Esophagus muscularis mucosa (tissue), 4 donors: Measurements from ENCODE around the gene SMC4. TPM values are rescaled to one million over a fixed set of nuclear protein-coding genes. Genes with fewer than 3 reads are reported as not detected.

Experiments used
- DNase-seq: peaks from one replicate; pipeline ENCODE4 v3.0.0-alpha.2; 2017; ENCODE audit errors: extremely low spot score
- H3K27ac ChIP-seq, 4 donors: fragments of 200-600 bp; sonication (generic); replicated peaks in 1 of 4; 1 replicate in 3 of 4; 2 replicates in 1 of 4; pipeline ENCODE4 v1.5.1; 2016 to 2019; ENCODE audit warnings: mild to moderate bottlenecking in 1 of 4
- H3K27me3 ChIP-seq, 4 donors: fragments of 200-600 bp; sonication (generic); one replicate each; pipeline versions ENCODE4 v1.5.1 to v1.6.0; 2016 to 2019
- H3K36me3 ChIP-seq, 4 donors: fragments of 200-600 bp; sonication (generic); one replicate each; pipeline ENCODE4 v1.5.1; 2016 to 2019
- H3K4me1 ChIP-seq, 4 donors: fragments of 200-600 bp; sonication (generic); one replicate each; pipeline ENCODE4 v1.5.1; 2016 to 2019
- H3K4me3 ChIP-seq, 4 donors: fragments of 200-600 bp; sonication (generic); 1 replicate in 2 of 4; 2 replicates in 2 of 4; pipeline ENCODE4 v1.5.1; 2016 to 2019; ENCODE audit warnings: mild to moderate bottlenecking in 4 of 4, moderate library complexity in 1 of 4
- H3K9me3 ChIP-seq, 4 donors: fragments of 200-600 bp; sonication (generic); 1 replicate in 3 of 4; 2 replicates in 1 of 4; pipeline ENCODE4 v1.5.1; 2016 to 2019
- CTCF ChIP-seq, 3 experiments: fragments of 200-600 bp in 2 of 3; fragments of 450-650 bp in 1 of 3; sonication (generic) in 2 of 3; IDR thresholded peaks; one replicate each; pipeline ENCODE4 v1.5.1; 2017 to 2019; ENCODE audit warnings: antibody characterized with exemption in 3 of 3, mild to moderate bottlenecking in 2 of 3, moderate library complexity in 1 of 3
- EP300 ChIP-seq: sonication (generic); formaldehyde crosslinking; IDR thresholded peaks from one replicate; pipeline ENCODE4 v1.6.1; 2017; ENCODE audit warnings: antibody characterized with exemption
- POLR2A ChIP-seq: fragments of 450-650 bp; IDR thresholded peaks from one replicate; pipeline ENCODE4 v1.6.1; 2017; ENCODE audit warnings: antibody characterized with exemption, moderate library complexity, mild to moderate bottlenecking, low read depth
- POLR2AphosphoS5 ChIP-seq, 2 donors: sonication (generic); formaldehyde crosslinking; IDR thresholded peaks; one replicate each; pipeline ENCODE4 v1.6.1; 2017; ENCODE audit warnings: antibody characterized with exemption in 2 of 2
- WGBS: methylation state at CpG from one replicate; pipeline ENCODE4 v1.1.5; 2018; 5-methylcytosine and 5-hydroxymethylcytosine counted together
- intact Hi-C: fragments of 100-400 bp; cut with DNase I; formaldehyde crosslinking; loops from one replicate; pipeline ENCODE4 v1.15.1; 2023
- total RNA-seq, 4 donors: library from RNA; depleted of rRNA; stranded (reverse); fragments of >200 nt; gene quantifications; one replicate each; pipeline versions ENCODE4 v1.1.0 to v1.2.1, GENCODE V29; 2016

Gene SMC4
- total RNA-seq, 4 donors from 2014 or later, result 14.7 to 19.8 (median 17.9) TPM

DNA sequence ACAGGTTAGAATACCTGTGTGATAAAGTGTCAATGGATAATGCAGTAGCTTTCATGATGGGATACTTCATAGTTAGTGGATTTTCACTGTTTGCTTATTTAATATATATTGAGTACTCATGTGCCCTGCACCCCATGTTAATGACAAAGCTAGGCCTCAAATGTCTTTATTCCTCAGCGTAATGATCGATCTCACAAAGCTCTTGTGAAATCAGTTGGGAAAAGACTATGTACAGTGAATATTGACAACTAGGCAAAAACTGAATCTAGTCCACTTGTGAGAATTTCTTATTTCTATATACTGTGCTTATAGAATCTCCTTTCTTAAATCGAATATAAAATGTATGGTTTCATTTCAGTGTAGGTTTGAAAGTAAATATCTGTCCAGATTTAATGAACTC lies 17.9 kb downstream of the SMC4 start:
- Histone ChIP-seq H3K27me3 (no peaks in the 10 kb centered on the region), H3K4me3 (no peak overlapping the region), H3K36me3 (peaks cover 4 to 83% (median 44%) of the 10 kb centered on the region in 4 donors), H3K4me1 (no peaks in the 10 kb centered on the region), H3K27ac (no peak overlapping the region), H3K9me3 (no peaks in the 10 kb centered on the region)
- intact Hi-C loops, result loop anchor here (10.0 kb wide), 1 partner anchor 253 kb away; no protein-coding TSS in a partner anchor
- no peak for DNase-seq
- 96% methylated on average over 3 of the region's 3 CpGs for WGBS
- TF ChIP-seq CTCF (IDR thresholded peaks at IDR 0.05) (no peak), POLR2A (no peak), POLR2AphosphoS5 (IDR thresholded peaks at IDR 0.05) (no peak), EP300 (no peak)

DNA sequence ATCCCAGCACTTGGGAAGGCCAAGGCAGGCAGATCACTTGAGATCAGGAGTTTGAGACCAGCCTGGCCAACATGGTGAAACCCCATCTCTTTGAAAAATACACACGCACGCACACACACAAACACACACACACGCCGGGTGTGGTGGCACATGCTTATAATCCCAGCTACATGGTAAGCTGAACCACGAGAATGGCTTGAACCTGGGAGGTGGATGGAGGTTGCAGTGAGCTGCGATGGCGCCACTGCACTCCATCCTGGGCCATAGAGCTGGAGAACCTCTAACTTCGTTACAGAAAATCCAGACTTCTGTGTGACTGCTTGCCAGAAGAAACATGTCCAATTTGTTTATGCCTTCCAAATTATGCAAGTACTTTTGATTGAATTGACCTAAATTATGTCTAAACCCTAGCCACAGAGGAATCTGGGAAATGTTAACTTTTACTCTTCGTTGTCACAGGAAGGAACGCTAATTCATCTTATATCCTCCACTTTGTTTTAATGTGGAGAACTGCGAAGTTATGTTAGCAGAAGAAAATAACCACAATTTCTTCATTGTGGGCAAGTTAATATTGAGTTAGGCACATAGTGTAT lies 28.5 kb downstream of the SMC4 start:
- Histone ChIP-seq H3K4me3 (no peak overlapping the region), H3K27me3 (no peaks in the 10 kb centered on the region), H3K27ac (no peak overlapping the region), H3K36me3 (peaks cover 12 to 95% (median 55%) of the 10 kb centered on the region in 4 donors), H3K9me3 (no peaks in the 10 kb centered on the region), H3K4me1 (no peaks in the 10 kb centered on the region)
- intact Hi-C loops, result no loop called here
- 87% methylated on average over 11 of the region's 11 CpGs for WGBS
- TF ChIP-seq POLR2AphosphoS5 (IDR thresholded peaks at IDR 0.05) (no peak), CTCF (IDR thresholded peaks at IDR 0.05) (no peak), POLR2A (no peak), EP300 (no peak)
- no peak for DNase-seq

DNA sequence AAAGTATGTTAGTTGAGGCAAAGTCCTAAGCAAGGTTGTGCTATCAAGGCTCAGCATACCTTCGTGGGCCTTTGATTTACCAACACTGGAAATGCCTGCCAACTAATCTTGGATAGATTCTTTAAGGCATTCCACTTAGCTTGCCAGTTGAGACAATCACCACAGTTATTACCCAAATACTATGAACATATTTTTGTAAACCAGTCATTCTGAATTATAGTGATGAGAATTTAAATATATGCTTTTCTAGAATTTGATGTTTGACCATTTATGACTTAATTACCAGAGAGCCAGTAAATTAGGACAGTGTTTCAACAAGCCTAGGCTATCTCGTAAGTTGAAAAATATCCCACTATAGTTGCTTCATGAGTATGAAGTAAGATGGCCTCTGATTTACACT lies 34.6 kb downstream of the SMC4 start:
- Histone ChIP-seq H3K9me3 (no peaks in the 10 kb centered on the region), H3K4me3 (no peak overlapping the region), H3K36me3 (peaks cover 14 to 54% (median 33%) of the 10 kb centered on the region in 4 donors), H3K4me1 (no peaks in the 10 kb centered on the region), H3K27me3 (no peaks in the 10 kb centered on the region), H3K27ac (no peak overlapping the region)
- DNase-seq, result no peak
- no peak for TF ChIP-seq CTCF (IDR thresholded peaks at IDR 0.05)
- intact Hi-C loops, result no loop called here
- WGBS, result 63% methylated on average over 2 of the region's 2 CpGs

- Histone ChIP-seq H3K27ac (no peak overlapping the region), H3K27me3 (no peaks in the 10 kb centered on the region), H3K9me3 (no peaks in the 10 kb centered on the region), H3K4me1 (no peaks in the 10 kb centered on the region), H3K36me3 (peaks cover 14 to 44% (median 27%) of the 10 kb centered on the region in 4 donors), H3K4me3 (no peak overlapping the region)
- TF ChIP-seq POLR2AphosphoS5 (IDR thresholded peaks at IDR 0.05), result no peak
- TF ChIP-seq POLR2A, result no peak
- no peak for TF ChIP-seq CTCF (IDR thresholded peaks at IDR 0.05)
- no peak for TF ChIP-seq EP300
- WGBS, result 93% methylated on average over 2 of the region's 2 CpGs
- intact Hi-C loops, result no loop called here
- no peak for DNase-seq
These were observed 35.6 kb downstream of the SMC4 start for GRCh38 chr3:160435095-160435494.

GRCh38 chr3:160435747-160436146 lies 36.3 kb downstream of the SMC4 start:
- no peak for TF ChIP-seq POLR2AphosphoS5 (IDR thresholded peaks at IDR 0.05)
- TF ChIP-seq CTCF (IDR thresholded peaks at IDR 0.05), result no peak
- no peak for TF ChIP-seq EP300
- TF ChIP-seq POLR2A, result no peak
- Histone ChIP-seq H3K9me3 (no peaks in the 10 kb centered on the region), H3K27ac (no peak overlapping the region), H3K36me3 (peaks cover 14 to 37% (median 24%) of the 10 kb centered on the region in 4 donors), H3K27me3 (no peaks in the 10 kb centered on the region), H3K4me1 (no peaks in the 10 kb centered on the region), H3K4me3 (no peak overlapping the region)
- intact Hi-C loops, result no loop called here
- DNase-seq, result no peak
- WGBS, result 96% methylated on average over 1 of the region's 1 CpG
